ENCODE measurements around the gene PLEKHG4. TPM values are rescaled to one million over a fixed set of nuclear protein-coding genes. Genes with fewer than 3 reads are reported as not detected.

PLEKHG4 gene
- total RNA-seq, 1 experiment from 2014 or later = 14.0 TPM

DNA sequence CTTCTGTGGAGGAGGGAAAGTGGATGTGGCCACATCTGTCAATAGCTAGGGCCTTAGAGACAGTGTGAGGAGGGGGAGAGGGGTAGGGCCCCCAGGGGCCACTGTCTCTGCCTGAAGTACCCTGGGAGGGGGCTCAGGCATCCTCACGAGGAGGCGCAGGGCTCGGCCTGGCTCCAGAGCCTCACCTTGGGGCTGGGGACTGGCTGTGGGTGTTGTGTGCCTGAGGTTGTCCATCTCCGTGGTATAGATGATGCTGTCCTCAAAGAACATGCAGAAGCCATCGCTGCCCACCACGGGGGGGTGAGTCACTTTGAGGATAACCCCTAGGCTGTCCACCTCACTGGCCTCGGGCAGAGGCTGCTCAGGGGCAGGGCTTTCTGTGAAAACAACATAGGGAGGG, 12.1 kb downstream of the PLEKHG4 start:
- Histone ChIP-seq H3K9me2 (ENCODE audit: insufficient read depth) (no peaks in the 10 kb centered on the region), H3K79me2 (ENCODE audit: low read depth) (no peaks in the 10 kb centered on the region), H4K20me1 (ENCODE audit: insufficient read depth) (no peaks in the 10 kb centered on the region), H3K4me1 (replicated peaks; ENCODE audit: insufficient read depth) (peaks cover 15% of the 10 kb centered on the region), H3F3A (ENCODE audit: insufficient read depth, low read depth) (peaks cover under 1% of the 10 kb centered on the region; the same call in 1 of the 2 replicates), H3K4me2 (no peak overlapping the region), H3K36me3 (ENCODE audit: low read depth) (no peaks in the 10 kb centered on the region), H3K9me3 (ENCODE audit: insufficient read depth, low read depth) (no peaks in the 10 kb centered on the region), H3K27ac (no peak overlapping the region), H2AFZ (no peak overlapping the region), H3K4me3 (no peak overlapping the region), H3K27me3 (ENCODE audit: insufficient read depth, low read depth) (no peaks in the 10 kb centered on the region)
- ChIA-PET CTCF (no interaction called here), POLR2A (ENCODE audit: unreplicated experiment) (no interaction called here)
- no TSS peak for BruUV-seq (replicated peaks)
- intact Hi-C loops (cut with micrococcal nuclease; ENCODE audit: unreplicated experiment) = no loop called here
- TF ChIP-seq, protein P1, sequence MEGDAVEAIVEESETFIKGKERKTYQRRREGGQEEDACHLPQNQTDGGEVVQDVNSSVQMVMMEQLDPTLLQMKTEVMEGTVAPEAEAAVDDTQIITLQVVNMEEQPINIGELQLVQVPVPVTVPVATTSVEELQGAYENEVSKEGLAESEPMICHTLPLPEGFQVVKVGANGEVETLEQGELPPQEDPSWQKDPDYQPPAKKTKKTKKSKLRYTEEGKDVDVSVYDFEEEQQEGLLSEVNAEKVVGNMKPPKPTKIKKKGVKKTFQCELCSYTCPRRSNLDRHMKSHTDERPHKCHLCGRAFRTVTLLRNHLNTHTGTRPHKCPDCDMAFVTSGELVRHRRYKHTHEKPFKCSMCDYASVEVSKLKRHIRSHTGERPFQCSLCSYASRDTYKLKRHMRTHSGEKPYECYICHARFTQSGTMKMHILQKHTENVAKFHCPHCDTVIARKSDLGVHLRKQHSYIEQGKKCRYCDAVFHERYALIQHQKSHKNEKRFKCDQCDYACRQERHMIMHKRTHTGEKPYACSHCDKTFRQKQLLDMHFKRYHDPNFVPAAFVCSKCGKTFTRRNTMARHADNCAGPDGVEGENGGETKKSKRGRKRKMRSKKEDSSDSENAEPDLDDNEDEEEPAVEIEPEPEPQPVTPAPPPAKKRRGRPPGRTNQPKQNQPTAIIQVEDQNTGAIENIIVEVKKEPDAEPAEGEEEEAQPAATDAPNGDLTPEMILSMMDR (conservative IDR thresholded peaks at IDR 0.05) = no peak
- no peak for TF ChIP-seq EZH2 (IDR thresholded peaks at IDR 0.05; ENCODE audit: low read depth)
- no peak for DNase-seq

- H3K79me2 ChIP-seq (ENCODE audit: low read depth) = no peaks in the 10 kb centered on the region
- peaks cover 6% of the 10 kb centered on the region; the same call in 1 of the 2 replicates for H3F3A ChIP-seq (ENCODE audit: insufficient read depth, low read depth)
- BruUV-seq (replicated peaks) = no TSS peak
- H3K9me2 ChIP-seq (ENCODE audit: insufficient read depth) = no peaks in the 10 kb centered on the region
- H3K36me3 ChIP-seq (ENCODE audit: low read depth) = no peaks in the 10 kb centered on the region
- no peak overlapping the region for H3K4me2 ChIP-seq
- DNase-seq = no peak
- H3K4me3 ChIP-seq = no peak overlapping the region
- intact Hi-C loops (cut with micrococcal nuclease; ENCODE audit: unreplicated experiment) = no loop called here
- POLR2A ChIA-PET (ENCODE audit: unreplicated experiment) = no interaction called here
- no peaks in the 10 kb centered on the region for H3K9me3 ChIP-seq (ENCODE audit: insufficient read depth, low read depth)
- H4K20me1 ChIP-seq (ENCODE audit: insufficient read depth) = no peaks in the 10 kb centered on the region
- H3K4me1 ChIP-seq (replicated peaks; ENCODE audit: insufficient read depth) = peaks cover 20% of the 10 kb centered on the region
- no peaks in the 10 kb centered on the region for H3K27me3 ChIP-seq (ENCODE audit: insufficient read depth, low read depth)
- H2AFZ ChIP-seq = no peak overlapping the region
- CTCF ChIA-PET = interaction anchor here (0.6 kb wide), 1 partner anchor 26 kb away, joined by 10 read pairs; no protein-coding TSS in a partner anchor
- TF ChIP-seq, protein P1 (conservative IDR thresholded peaks at IDR 0.05) = no peak
- no peak for TF ChIP-seq EZH2 (IDR thresholded peaks at IDR 0.05; ENCODE audit: low read depth)
- H3K27ac ChIP-seq = no peak overlapping the region
Observed at GRCh38 chr16:67294171-67294757, 14.9 kb downstream of the PLEKHG4 start.

GRCh38 chr16:67294938-67295361, 15.6 kb downstream of the PLEKHG4 start:
- no peaks in the 10 kb centered on the region for H4K20me1 ChIP-seq (ENCODE audit: insufficient read depth)
- no peaks in the 10 kb centered on the region for H3K9me2 ChIP-seq (ENCODE audit: insufficient read depth)
- H3K36me3 ChIP-seq (ENCODE audit: low read depth) = no peaks in the 10 kb centered on the region
- no peak for DNase-seq
- ChIA-PET CTCF (no interaction called here), POLR2A (ENCODE audit: unreplicated experiment) (no interaction called here)
- no peaks in the 10 kb centered on the region for H3K79me2 ChIP-seq (ENCODE audit: low read depth)
- peaks cover 6% of the 10 kb centered on the region; the same call in 1 of the 2 replicates for H3F3A ChIP-seq (ENCODE audit: insufficient read depth, low read depth)
- no peak overlapping the region for H3K4me3 ChIP-seq
- BruUV-seq (replicated peaks) = no TSS peak
- no peaks in the 10 kb centered on the region for H3K9me3 ChIP-seq (ENCODE audit: insufficient read depth, low read depth)
- no peak overlapping the region for H3K27ac ChIP-seq
- no peak for TF ChIP-seq EZH2 (IDR thresholded peaks at IDR 0.05; ENCODE audit: low read depth)
- TF ChIP-seq, protein P1 (conservative IDR thresholded peaks at IDR 0.05) = no peak
- H3K4me2 ChIP-seq = no peak overlapping the region
- peaks cover 16% of the 10 kb centered on the region for H3K4me1 ChIP-seq (replicated peaks; ENCODE audit: insufficient read depth)
- no peak overlapping the region for H2AFZ ChIP-seq
- intact Hi-C loops (cut with micrococcal nuclease; ENCODE audit: unreplicated experiment) = no loop called here
- no peaks in the 10 kb centered on the region for H3K27me3 ChIP-seq (ENCODE audit: insufficient read depth, low read depth)

Measured in PC-9 (cell line).